ENCODE measurements around the gene MBNL1.

MBNL1 gene

DNA sequence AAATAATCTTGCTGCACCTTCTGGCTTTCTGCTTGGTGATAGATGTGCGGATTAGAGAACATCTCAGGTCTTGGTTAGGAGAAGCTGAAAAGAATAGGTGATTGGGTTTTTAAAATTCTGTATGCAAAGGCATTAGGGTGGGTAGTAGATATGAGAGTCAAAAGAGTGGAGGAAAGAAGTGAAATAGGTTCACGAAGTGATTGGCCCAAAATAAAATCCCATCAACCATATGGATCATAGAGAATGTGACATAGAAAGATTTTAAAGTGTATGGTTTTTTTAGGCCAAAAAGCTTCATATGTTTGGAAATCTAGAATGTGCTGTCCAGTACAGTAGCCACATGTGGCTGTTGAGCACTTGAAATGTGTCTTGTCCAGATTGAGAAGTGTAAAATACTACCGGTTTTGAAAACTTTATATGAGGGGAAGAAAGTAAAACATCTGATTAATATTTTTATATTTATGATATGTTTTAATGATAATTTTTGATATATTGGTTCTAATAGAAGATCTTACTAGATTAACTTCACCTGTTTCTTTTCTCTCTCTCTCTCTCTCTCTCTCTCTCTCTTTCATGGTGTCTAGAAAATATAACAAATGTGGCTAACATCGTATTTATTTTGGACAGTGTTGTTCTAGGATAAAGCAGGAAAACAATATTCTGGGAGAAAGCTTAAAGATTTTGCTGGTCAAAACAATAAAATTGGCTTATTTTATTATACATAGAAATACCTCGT, 2.9 kb downstream of the MBNL1 start:
- Mint-ChIP-seq H3K27ac (peak overlapping the region; percentile 75), H3K4me1 (peaks cover 27 to 53% of the 10 kb centered on the region in 2 donors), H3K4me3 (peak overlapping the region; percentile 86 to 92), H3K36me3 (peaks cover 42 to 54% of the 10 kb centered on the region in 2 donors), H3K9me3 (no peaks in the 10 kb centered on the region), H3K27me3 (no peaks in the 10 kb centered on the region)
- no peak for DNase-seq
- no peak for ATAC-seq (replicated peaks)

DNA sequence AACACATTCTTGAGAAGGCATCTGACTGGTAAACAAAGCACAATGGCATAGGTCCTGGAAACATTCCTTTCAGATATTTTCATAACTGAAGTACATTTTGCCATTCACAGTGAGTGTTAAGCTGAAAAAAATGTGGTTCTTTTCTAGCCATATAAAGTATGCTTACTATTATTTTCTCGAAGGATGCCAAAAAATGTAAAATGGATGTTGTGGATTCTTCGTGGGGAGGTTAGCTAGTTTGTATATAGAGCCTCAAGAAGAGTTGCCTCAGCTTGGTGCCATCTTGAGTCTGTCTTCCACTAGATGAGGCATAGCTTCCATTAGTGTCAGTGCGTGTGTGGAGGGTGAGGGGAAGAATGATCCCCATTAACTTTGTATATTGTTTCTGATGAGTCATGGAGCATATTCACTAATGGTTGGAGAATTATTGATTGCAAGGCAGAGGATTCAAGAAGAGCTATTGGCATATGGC, 4.1 kb downstream of the MBNL1 start:
- Mint-ChIP-seq H3K36me3 (peaks cover 42 to 50% of the 10 kb centered on the region in 2 donors), H3K4me3 (peak overlapping the region; percentile 73 to 74), H3K27ac (peak overlapping the region; percentile 67), H3K27me3 (no peaks in the 10 kb centered on the region), H3K9me3 (no peaks in the 10 kb centered on the region), H3K4me1 (peaks cover 20 to 46% of the 10 kb centered on the region in 2 donors)
- DNase-seq (no peak), ATAC-seq (replicated peaks) (no peak)

DNA sequence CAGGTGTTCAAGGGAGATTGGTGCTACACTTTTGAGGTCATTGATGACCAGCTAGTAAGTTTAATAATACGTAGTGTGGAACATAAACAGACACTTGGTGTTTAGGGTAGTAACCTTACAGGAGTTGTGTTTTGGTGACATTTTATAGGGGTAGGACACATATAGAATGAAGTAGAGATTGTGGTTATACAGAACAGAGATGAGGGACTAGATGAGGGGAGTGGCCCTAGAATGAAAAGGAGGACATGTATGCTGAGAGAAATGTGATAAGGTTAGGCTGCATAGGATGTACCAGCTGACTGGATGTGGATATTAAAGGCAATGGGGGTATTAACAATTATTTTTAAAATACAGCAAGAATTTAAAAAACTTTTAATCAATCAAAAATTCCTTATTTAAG, 8.0 kb downstream of the MBNL1 start:
- Mint-ChIP-seq H3K27me3 (no peaks in the 10 kb centered on the region), H3K9me3 (no peaks in the 10 kb centered on the region), H3K27ac (peak overlapping the region; percentile 43), H3K4me1 (peaks cover 36 to 68% of the 10 kb centered on the region in 2 donors), H3K36me3 (peaks cover 29 to 37% of the 10 kb centered on the region in 2 donors), H3K4me3 (peak overlapping the region; percentile 22 to 35)
- no peak for DNase-seq
- peak in 1 of 2 donors; percentile 29 for ATAC-seq (replicated peaks)

DNA sequence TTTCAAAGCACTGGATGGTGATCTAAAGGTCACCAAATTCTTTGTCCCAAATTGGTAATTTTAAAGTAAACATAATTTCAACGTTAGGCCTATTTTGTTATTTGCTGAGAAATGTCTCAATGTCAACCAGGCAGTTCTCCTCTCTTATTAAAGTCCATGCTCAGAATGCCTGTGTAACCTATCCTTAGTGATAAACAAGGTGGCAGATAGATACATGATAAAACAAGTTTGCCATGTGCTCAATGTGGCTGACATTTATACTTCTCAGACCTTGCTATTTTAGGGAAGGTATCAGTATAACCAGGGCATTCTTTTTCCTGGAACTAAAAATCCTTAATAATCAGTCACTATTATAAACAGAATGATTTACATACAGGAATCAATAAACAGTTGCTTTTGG, 8.5 kb downstream of the MBNL1 start:
- H3K36me3 Mint-ChIP-seq: peaks cover 29 to 33% of the 10 kb centered on the region in 2 donors
- ATAC-seq (replicated peaks) (no peak), DNase-seq (no peak)
- H3K27me3 Mint-ChIP-seq: no peaks in the 10 kb centered on the region
- H3K4me3 Mint-ChIP-seq: no peak overlapping the region
- no peak overlapping the region for H3K27ac Mint-ChIP-seq
- H3K4me1 Mint-ChIP-seq: peaks cover 36 to 68% of the 10 kb centered on the region in 2 donors
- no peaks in the 10 kb centered on the region for H3K9me3 Mint-ChIP-seq

DNA sequence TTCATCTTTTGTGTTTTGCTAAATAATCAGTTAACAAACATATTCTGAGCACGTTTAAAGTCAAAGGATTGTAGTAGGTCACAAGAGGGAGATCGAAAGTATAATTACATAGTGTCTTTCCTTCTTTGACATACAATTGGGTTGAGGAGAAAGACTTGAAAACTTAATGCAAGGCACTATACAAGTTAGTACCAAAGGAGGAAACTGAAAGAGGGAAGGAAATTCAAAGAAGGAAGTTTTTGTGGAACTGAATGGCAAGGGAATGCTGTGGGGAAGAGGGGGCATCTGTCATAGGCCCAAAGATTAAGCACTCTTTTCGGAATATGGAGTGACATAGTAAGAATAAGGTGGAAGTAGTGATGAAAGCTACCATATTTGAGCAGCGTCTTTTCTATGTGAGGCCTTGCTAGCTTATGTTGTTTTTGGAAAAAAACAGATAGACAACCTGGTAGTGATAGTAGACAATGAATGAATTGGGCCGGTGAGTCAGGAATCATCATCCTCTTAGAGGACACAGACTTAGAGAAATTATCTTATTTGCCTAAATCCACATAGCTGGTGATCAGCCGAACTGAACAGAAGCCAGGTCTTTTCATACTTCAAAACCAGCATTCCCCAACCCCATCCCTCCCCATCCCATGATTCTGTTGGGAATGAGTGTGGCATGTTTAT, 10.2 kb downstream of the MBNL1 start:
- Mint-ChIP-seq H3K27ac (no peak overlapping the region), H3K36me3 (peaks cover 22 to 26% of the 10 kb centered on the region in 2 donors), H3K4me1 (peaks cover 43 to 67% of the 10 kb centered on the region in 2 donors), H3K4me3 (peak overlapping the region; percentile 1 to 23), H3K9me3 (no peaks in the 10 kb centered on the region), H3K27me3 (no peaks in the 10 kb centered on the region)
- no peak for DNase-seq
- no peak for ATAC-seq (replicated peaks)

DNA sequence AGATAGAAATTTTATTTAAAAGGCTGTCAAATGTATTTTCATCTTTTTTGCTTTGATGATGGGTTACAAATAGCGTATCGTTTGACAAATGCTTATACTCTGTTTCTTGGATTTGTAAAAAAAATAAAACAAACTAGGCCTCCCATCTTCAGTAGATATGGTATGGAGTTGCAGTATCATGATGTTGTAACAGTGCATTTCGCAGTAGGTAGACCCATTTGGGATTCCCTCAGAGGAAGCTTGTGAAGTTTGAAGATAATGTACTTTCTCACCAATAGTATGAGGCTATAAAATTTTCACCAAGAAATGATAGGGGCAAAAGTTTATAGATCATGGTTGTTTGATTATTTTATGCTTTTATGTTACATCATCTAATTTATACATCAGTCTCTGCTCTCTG, 10.8 kb downstream of the MBNL1 start:
- ATAC-seq (replicated peaks) (no peak), DNase-seq (no peak)
- H3K36me3 Mint-ChIP-seq: peaks cover 22 to 26% of the 10 kb centered on the region in 2 donors
- no peak overlapping the region for H3K27ac Mint-ChIP-seq
- H3K4me1 Mint-ChIP-seq: peaks cover 44 to 68% of the 10 kb centered on the region in 2 donors
- no peaks in the 10 kb centered on the region for H3K9me3 Mint-ChIP-seq
- peak overlapping the region in 1 of 2 donors; percentile 30 for H3K4me3 Mint-ChIP-seq
- H3K27me3 Mint-ChIP-seq: no peaks in the 10 kb centered on the region

DNA sequence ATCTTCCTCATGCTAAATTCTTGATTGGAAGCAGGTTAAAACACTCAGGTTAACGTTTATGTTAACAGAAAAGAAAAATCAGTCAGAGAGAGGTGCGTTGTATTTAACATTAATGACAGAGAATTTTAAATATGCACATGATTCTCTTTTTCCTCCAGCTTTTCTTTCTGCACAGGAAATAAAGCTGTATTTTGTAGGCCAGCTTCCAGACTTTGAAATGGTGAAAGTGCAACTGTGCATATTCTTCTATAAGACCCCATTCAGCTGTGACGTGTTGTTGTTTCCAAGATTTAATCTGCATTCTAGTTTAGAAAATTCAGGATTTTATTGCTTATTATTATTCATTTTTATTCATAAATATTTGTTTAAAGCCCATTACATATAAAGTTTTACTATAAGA, 11.8 kb downstream of the MBNL1 start:
- Mint-ChIP-seq H3K9me3 (no peaks in the 10 kb centered on the region), H3K4me1 (peaks cover 46 to 71% of the 10 kb centered on the region in 2 donors), H3K4me3 (peak overlapping the region in 1 of 2 donors; percentile 47), H3K27me3 (no peaks in the 10 kb centered on the region), H3K27ac (no peak overlapping the region), H3K36me3 (peaks cover 25 to 26% of the 10 kb centered on the region in 2 donors)
- DNase-seq: no peak
- no peak for ATAC-seq (replicated peaks)

DNA sequence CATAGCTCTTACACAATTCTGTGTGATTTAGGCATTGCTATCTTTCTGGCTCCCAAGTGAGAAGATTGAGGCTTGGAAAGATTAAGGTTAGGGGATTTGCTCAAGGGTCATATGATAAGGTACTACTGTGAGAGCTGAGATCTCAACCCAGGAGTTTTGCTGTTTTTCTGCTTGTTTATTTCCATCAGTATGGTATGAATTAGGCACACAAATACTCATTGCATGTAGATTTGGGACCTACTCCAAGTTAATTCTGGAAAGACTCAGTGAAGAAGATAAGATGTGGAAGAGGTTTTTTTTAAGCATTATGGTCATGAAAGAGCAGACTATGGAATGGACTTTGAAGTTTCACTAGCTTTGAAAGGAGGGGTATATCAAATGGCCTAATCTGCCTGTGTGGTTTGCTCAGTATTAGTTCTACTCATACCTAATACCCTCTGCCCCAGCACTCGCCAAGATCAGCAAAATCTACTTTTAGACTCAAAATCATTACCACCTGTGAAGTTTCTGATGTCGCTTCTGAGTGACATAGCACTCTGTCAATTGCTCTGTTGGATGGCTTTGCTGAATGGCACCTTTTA, 12.5 kb downstream of the MBNL1 start:
- Mint-ChIP-seq H3K4me1 (peaks cover 46 to 72% of the 10 kb centered on the region in 2 donors), H3K36me3 (peaks cover 29% of the 10 kb centered on the region in 2 donors), H3K9me3 (no peaks in the 10 kb centered on the region), H3K27me3 (no peaks in the 10 kb centered on the region), H3K27ac (no peak overlapping the region), H3K4me3 (no peak overlapping the region)
- ATAC-seq (replicated peaks): no peak
- no peak for DNase-seq

DNA sequence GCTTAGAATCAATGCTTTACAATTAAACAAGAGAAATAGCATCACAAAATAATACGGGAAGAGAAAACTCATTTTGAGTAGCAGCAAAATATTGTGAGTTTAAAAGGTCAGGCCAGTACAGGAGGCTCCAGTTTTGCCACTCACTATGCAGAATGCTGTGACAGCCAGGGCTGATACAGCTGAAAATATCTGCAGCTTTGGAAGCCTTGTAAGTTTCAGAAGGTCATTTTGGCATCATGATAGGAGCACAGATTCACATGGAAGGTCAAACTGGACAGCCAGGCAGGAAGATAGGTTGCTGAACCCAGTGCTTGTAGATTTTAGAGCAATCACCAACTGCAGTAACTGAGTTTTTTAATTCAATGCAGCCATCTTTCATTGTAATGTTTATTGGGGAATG, 14.1 kb downstream of the MBNL1 start:
- DNase-seq (no peak), ATAC-seq (replicated peaks) (peak in 1 of 2 donors; percentile 27)
- Mint-ChIP-seq H3K27ac (no peak overlapping the region), H3K4me1 (peaks cover 40 to 75% of the 10 kb centered on the region in 2 donors), H3K27me3 (no peaks in the 10 kb centered on the region), H3K4me3 (peak overlapping the region; percentile 22 to 64), H3K36me3 (peaks cover 28 to 30% of the 10 kb centered on the region in 2 donors), H3K9me3 (no peaks in the 10 kb centered on the region)

DNA sequence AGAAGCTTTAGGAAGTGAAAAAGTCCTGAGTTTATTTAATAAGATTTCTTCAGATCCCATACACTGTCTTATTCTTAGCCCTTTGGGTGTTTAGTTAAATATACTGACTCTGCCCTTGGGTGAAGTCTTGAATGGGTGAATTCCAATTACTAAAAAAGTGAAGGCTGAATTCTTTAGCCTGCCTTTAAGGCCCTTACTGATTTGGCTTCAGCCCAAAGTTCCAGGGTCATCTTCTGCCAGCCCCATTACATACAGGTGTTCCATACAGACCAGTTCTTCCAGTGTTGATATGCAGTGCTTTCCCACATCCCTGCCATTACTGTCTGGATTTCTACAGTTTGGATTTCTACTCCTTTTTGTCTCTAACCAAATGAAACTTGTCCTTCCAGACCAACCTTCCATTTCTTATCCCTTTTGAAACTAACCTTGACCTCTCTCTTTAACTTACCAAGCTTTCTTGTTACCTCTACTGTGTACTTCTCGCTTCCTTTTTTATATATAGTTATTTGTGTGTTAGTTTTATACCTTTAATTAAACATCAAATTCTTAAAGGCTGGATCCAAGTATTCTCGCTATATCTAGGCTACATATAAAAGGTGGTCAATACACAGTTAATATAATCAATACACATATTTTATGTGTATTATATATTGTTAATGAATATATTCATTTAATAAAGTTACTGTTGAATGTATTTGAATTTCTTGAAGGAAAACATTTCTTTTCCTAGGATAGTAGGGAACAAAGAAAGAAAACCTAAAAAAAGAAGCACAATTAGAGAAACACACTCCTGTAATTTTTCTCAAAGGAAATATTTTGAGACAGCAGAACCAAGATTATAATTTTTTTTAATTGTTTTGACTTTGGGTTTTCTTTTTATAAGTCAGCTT, 15.0 kb downstream of the MBNL1 start:
- no peak for DNase-seq
- Mint-ChIP-seq H3K9me3 (no peaks in the 10 kb centered on the region), H3K36me3 (peaks cover 25 to 27% of the 10 kb centered on the region in 2 donors), H3K4me1 (peaks cover 38 to 78% of the 10 kb centered on the region in 2 donors), H3K4me3 (peak overlapping the region; percentile 12 to 64), H3K27me3 (no peaks in the 10 kb centered on the region), H3K27ac (peak overlapping the region; percentile 20)
- ATAC-seq (replicated peaks): peak; percentile 50 to 67

DNA sequence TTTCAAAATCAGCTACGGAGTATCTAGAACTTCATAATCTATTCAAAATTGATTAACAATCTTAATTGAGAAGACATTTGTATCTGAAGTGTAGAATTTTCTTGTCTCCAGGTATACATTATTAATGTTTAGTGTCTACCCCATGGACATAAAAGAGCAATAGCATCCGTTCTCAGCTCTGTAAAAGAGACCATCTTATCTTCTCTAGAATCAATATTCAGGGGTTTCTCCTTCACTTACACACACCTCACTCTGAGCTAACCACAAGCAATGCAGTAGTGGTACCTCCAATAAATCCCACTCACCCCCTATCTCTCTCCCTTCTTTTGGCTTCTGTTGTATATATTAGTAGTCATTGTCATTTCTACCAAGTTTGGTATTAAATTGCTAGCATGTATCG, 16.2 kb downstream of the MBNL1 start:
- peaks cover 33 to 75% of the 10 kb centered on the region in 2 donors for H3K4me1 Mint-ChIP-seq
- DNase-seq: no peak
- H3K36me3 Mint-ChIP-seq: peaks cover 23 to 24% of the 10 kb centered on the region in 2 donors
- no peak for ATAC-seq (replicated peaks)
- H3K27me3 Mint-ChIP-seq: no peaks in the 10 kb centered on the region
- H3K27ac Mint-ChIP-seq: peak overlapping the region; percentile 27
- H3K4me3 Mint-ChIP-seq: peak overlapping the region; percentile 3 to 24
- H3K9me3 Mint-ChIP-seq: no peaks in the 10 kb centered on the region

DNA sequence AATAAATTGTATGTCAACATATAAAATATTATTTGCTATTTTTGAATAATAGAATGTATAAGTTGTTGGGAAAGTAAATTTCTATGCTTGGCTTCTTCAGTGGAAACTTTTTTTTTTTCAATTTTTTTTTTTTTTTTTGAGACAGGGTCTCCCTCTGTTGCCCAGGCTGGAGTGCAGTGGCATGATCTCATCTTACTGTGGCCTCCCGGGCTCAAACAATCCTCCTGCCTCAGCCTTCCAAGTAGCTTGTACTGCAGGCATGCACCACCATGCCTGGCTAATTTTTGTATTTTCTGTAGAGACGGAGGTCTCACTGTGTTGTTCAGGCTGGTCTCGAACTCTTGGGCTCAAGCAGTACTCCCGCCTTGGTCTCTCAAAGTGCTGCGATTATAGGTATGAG, 16.8 kb downstream of the MBNL1 start:
- ATAC-seq (replicated peaks): no peak
- peak overlapping the region in 1 of 2 donors; percentile 16 for H3K4me3 Mint-ChIP-seq
- H3K9me3 Mint-ChIP-seq: no peaks in the 10 kb centered on the region

DNA sequence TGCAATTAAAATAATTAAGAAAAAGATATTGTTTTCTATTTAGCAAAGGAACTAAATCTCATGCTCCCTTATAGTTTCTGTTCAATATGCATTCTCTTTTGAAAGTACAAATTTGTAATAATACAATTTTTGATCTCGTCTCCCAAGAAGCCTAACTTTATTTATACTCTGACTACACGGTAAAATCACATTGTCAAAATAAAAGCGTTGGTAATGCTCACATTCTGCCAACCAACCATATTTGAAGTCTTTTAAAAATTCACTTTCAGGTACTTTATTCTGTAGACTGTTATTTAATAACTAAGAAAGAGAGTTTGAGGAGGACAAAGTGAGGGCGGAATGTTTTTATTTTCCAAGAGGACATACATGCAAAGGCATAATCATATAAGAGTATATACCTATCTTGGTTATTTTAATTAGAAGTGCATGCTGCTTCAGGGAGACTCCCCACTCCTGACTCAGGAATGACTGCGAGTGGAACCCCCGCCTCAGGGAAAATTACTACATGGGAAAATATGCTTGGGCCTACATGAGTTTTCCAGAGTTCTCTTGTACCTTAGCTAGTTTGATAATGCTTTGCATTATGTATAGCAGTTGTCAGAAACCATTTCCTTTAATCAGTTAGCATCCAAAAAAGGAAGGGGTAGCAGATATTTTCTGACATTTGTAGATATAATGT, 19.3 kb downstream of the MBNL1 start:
- Mint-ChIP-seq H3K27me3 (no peaks in the 10 kb centered on the region), H3K27ac (peak overlapping the region; percentile 20), H3K36me3 (peaks cover 18 to 33% of the 10 kb centered on the region in 2 donors), H3K9me3 (no peaks in the 10 kb centered on the region), H3K4me3 (no peak overlapping the region), H3K4me1 (peaks cover 28 to 73% of the 10 kb centered on the region in 2 donors)
- ATAC-seq (replicated peaks) (no peak), DNase-seq (no peak)

More for the DNA sequence above, 16.8 kb downstream of the MBNL1 start:
- H3K27me3 Mint-ChIP-seq: no peaks in the 10 kb centered on the region
- peaks cover 17 to 28% of the 10 kb centered on the region in 2 donors for H3K36me3 Mint-ChIP-seq
- peaks cover 33 to 75% of the 10 kb centered on the region in 2 donors for H3K4me1 Mint-ChIP-seq
- H3K27ac Mint-ChIP-seq: peak overlapping the region; percentile 42
- no peak for DNase-seq
